ENCODE measurements around the gene FOXN1.

DNA sequence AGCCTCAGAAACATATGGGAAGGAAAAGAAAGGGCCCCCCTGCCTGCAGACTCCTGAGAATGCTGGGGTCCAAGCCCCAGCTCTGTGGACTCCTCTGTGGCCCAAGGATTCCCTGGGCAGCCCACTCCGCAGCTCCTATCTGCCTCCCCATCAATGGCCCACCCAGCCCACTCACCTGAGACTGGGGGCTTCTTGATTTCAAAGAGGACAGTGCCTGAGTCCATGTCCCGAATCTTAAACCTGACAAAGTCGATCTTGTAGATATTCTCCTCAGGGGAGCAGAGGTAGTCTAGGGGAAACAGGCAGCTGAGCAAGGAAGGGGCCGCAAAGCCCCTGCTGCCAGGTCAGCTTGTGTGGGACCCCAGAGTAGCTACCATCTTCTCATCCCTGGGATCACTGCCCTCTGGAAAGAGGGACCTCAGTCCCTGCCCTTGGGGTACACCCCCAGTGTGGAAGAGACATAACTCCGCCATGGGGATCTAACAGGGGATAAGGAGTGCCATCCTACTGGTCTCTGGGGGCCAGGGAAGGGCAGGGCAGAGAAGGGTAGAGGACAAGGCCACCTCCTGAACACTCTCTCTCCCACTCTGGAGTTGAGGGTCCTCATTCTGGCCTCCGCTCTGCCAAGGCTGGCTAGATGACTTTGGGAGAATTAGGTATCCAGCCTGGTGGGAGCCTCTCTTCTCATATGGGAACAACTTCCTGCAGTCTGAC lies 42.4 kb downstream of the FOXN1 start:
- no peak for TF ChIP-seq CTCF (IDR thresholded peaks at IDR 0.05)
- TF ChIP-seq EZH2phosphoT487 (IDR thresholded peaks at IDR 0.05), result no peak
- TF ChIP-seq EZH2 (IDR thresholded peaks at IDR 0.05), result no peak
